Measurements from ENCODE around the gene SSRP1.
"Not testable (repeated sequence)": the region's sequence is repeated elsewhere in the genome, so short reads cannot be mapped to it uniquely, and the experiment has no call there.

The SSRP1 gene, protein sequence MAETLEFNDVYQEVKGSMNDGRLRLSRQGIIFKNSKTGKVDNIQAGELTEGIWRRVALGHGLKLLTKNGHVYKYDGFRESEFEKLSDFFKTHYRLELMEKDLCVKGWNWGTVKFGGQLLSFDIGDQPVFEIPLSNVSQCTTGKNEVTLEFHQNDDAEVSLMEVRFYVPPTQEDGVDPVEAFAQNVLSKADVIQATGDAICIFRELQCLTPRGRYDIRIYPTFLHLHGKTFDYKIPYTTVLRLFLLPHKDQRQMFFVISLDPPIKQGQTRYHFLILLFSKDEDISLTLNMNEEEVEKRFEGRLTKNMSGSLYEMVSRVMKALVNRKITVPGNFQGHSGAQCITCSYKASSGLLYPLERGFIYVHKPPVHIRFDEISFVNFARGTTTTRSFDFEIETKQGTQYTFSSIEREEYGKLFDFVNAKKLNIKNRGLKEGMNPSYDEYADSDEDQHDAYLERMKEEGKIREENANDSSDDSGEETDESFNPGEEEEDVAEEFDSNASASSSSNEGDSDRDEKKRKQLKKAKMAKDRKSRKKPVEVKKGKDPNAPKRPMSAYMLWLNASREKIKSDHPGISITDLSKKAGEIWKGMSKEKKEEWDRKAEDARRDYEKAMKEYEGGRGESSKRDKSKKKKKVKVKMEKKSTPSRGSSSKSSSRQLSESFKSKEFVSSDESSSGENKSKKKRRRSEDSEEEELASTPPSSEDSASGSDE

DNA sequence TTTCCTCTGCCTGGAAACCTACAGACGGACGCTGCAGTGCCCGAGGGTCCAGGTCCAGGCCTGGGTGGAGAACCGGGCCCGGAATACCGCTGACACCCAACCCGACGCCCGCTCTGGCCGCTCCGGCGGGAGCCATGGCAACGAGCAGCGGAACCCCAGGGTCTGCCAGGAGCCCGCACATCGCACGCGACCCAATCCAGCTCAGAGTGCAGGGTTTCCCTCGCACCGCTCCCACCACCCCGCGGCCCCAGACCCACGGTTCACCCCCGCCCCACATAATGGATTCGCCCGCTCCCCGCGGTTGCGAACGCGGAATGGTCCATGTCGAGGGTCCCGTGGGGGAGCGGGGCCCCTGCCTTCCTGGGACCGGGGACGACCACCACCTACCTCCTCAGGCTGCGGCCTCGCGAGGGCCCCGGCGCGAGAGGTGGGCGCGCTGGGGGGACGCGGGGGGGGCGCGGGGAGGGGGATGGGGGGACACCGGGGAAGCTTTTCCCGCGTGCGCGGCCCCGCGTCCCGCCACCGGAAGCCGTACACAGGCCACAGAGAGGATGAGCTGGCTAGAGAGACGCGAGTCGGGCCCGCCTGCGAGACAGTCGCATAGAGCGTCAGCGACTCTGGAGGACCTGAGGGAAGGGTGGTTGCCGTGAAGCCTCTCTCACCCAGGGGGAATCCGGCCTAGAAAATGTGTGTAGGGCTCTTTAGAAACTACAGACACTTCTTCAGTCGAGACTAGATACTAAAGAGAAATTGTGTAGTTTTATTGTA lies at the start of gene SSRP1:
SSRP1 (minus strand) TSS at position 550 of the 768 bp plus-strand sequence. CDS start 771 bp downstream, outside the sequence.
- DNase-seq (ENCODE audit: low read depth): peak; percentile 72

DNA sequence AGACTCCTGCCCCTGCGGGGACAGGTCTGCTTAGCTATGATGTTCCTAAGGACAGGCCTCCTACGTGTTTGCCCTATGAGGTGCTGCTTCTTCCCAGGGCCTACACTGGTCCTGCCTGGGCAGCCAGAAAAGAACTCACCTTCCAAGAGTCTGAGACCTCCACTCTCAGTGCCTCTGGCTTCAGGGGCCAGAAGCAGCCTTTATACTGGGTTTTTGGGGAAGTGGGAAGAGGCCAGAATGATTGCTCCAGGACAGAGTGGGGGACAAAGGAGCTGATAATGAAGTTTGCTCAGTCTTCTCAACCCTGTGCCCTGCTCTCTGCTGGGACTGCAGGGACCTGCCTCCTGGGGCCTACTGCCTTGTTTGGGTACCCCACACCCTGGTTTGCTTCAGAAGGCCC lies 45.3 kb upstream of the SSRP1 start, which contains the start of gene PRG3:
PRG3 (minus strand) TSS at position 176 of the 400 bp plus-strand sequence. CDS start 442 bp downstream, outside the sequence.
- no peak for DNase-seq (ENCODE audit: low read depth)

DNA sequence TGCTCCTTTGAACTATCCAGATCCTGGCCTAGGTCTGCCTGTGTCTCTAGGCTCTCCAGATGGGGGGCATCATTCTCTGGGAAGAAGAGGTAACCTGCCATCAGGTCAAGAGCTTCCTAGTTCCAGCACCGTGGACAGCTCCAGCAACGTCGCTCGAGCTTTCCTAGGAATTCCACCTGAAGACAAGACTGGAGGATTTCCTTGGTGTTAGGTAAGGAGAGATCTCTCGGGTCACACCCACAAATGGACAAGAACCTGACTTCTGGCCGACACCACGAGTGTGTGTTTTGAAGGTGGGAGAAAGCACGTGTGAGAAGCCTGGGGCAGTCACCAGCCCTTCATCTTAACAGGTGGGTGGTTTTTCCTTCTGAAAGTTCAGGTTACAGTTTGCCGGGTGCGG lies 44.0 kb upstream of the SSRP1 start:
- no peak for DNase-seq (ENCODE audit: low read depth)

DNA sequence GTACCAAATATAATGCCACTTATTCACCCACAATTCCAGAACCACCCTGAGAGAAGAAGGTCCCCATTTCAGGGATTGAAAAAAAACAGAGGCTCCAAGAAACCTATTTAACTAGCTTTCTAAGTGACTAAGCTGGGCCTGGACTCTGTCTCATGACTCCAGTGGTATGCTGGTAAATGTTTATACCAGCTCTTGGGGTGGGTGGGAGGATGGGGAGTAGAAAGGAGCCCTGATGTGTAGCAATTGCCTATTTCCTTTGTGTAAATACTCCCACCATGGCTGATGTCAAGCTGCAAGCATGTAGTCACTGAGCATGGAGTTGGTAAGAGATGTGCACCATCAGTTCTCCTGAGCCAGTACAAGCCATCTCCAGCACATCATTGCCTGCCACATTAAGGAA lies 42.5 kb upstream of the SSRP1 start:
- DNase-seq (ENCODE audit: low read depth): no peak

DNA sequence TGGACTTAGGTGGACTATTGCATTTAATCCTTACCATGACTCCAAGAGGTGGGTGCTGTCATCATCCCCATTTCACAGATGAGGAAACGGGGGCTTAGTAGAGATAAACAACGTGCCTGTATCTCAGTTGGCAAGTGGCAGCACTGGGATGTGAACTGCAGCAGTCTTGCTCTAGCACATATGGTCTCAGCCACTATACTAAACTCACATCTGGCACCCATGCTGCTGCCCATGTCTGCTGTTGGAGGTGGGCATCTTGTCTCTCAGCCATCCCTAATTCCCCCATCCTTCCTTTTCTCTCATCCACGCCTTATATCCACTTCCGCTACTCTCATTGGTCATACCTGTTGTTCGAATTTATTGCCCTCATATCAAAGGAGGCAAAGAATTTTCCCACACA lies 41.4 kb upstream of the SSRP1 start:
- DNase-seq (ENCODE audit: low read depth): no peak

DNA sequence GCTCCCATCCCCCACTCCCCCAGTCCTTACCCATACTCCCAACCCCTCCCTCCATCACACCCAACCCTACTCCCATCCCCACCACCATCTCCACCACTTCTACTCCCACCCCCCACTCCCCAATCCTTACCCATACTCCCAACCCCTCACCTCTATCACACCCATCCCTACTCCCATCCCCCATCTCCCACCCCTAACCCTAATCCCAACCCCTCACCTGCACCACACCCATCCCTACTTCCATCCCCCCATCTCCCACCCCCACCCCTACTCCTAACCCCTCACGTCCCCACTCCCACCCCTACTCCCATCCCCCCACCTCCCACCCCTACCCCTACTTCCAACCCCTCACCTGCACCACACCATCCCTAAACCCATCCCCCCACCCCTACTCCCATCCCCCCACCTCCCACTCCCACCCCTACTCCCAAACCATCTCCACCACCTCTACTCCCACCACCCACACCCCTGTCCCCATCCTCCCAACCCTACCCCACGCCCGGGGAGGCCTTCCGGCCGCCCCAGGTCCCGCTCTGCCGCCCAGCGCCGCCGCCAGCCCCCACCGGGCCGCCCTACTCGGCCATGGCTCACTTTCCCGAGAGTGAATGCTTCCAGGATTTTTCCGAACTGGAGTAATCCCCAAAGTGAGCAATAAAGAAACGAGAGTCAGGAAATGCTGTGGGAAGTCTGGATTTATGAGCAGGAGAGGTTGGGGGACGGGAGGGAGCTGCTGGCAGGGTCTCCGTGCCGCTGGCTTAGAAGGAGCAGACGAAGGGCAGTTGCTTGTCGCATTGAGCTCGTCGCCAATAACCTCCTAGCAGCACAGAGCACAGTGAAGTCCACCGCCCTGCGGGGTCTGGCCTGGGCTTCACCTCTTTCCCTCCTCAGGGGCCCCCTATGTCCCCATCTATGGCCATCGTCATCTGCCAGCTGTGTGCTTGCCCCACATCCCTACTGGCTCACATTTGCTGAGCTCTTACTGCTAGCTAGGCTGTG lies 40.7 kb upstream of the SSRP1 start:
- DNase-seq (ENCODE audit: low read depth): no peak

DNA sequence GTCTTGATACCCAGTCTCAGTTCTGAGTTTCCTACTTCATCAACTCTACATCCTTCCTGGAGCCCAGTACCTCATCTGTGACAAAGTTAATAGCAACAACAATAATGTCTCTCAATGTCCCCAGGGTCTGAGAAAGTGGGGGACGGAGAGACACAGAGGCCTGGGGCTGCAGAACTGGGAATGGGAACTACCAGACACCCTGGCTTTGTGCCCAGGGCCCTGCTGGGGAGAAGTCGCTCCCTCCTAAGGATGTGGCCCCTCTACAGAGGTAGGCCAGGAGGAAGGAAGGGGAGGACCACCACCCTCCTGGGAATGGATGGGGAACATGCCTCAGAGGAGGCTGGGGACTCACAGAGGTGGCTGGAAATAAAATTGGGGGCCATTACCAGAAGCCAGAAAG lies 39.8 kb upstream of the SSRP1 start:
- DNase-seq (ENCODE audit: low read depth): no peak

DNA sequence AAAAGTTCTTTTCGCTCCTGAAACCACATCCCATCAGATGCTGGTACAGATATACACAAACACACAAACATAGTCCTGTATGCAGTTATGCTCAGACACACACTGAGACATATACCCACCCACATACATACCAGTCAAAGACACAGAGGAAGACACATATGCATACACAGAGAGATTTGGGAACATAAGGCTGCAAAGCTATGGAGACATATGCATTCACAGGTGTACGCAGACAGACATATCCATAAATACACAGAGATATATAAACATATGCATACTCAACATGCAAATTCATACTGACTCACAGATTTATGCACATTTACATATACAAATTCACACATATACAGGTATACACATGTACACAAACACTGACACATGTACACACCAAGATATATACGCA lies 39.3 kb upstream of the SSRP1 start:
- no peak for DNase-seq (ENCODE audit: low read depth)

DNA sequence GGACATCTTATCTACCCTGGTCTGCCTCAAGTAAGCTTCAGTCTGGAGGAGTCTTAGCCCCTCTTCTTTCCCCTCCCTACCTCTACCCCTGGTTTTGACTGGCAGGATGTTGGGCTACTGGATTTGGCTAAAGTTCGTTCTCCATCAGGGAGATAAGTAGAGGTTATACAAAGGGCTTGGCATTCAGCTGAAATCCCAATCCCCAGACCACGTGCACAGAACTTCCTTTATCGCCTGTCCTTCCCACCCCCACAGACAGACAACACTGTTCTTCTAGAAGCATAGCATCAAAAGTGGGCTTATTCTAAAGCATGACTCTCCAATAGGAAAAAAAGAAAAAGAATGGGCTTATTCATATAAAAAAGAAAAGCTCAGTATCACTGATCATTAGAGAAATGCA lies 37.5 kb upstream of the SSRP1 start:
- no peak for DNase-seq (ENCODE audit: low read depth)

DNA sequence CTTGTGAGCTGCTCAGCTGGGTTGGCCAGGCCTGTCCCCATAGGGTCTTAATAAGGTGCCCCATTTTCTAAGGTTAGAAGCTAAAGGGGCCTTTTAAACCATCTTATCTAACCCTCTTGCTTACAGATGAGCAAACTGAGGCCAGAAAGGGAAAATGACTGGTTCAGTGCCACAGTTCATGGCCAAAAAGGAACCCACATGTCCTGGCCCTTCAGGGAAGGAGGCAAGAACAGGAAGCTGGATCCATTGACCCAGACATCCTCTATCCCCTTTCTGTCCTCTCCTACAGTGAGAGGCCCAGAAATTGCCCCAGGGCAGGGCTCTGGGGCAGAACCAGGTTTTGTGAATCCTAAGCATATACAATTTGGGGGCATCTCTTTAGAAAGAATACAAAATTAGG lies 35.2 kb upstream of the SSRP1 start:
- no peak for DNase-seq (ENCODE audit: low read depth)

DNA sequence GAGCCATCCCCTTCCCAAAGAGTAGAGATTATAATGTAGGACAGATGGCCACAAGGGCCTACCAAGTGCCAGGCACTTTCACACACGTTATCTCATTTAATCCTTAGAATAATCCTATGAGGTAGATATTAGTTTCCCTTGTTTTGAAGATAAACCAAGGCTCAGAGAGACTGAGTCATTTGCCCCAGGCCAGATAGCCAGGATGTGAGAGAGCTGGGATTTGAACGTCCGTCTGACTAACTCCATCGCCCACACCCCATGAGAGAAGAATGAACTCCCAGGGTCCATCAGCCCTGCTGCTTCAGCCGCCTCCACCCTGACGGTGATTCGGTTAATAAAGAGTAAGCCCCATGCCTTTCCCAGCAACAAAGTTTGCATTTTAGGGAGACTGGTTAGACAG lies 34.6 kb upstream of the SSRP1 start:
- no peak for DNase-seq (ENCODE audit: low read depth)

DNA sequence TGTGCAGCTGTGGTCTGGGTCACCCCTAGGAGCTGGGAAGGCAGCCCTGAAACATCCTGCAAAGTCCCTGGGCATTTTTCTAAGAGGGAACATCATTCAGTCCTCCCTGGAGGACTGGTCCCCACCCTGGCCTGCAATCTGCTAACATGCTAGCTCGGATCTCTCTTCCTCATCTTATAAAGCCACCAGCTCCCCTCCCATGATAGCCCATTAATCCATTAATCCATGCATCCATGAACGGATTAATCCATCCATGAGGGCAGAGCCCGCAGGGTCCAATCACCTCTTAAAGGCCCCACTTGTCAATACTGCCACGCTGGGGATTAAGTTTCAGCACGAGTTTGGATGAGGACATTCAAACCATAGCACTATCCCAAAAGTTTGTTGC lies 33.1 kb upstream of the SSRP1 start:
- no peak for DNase-seq (ENCODE audit: low read depth)

DNA sequence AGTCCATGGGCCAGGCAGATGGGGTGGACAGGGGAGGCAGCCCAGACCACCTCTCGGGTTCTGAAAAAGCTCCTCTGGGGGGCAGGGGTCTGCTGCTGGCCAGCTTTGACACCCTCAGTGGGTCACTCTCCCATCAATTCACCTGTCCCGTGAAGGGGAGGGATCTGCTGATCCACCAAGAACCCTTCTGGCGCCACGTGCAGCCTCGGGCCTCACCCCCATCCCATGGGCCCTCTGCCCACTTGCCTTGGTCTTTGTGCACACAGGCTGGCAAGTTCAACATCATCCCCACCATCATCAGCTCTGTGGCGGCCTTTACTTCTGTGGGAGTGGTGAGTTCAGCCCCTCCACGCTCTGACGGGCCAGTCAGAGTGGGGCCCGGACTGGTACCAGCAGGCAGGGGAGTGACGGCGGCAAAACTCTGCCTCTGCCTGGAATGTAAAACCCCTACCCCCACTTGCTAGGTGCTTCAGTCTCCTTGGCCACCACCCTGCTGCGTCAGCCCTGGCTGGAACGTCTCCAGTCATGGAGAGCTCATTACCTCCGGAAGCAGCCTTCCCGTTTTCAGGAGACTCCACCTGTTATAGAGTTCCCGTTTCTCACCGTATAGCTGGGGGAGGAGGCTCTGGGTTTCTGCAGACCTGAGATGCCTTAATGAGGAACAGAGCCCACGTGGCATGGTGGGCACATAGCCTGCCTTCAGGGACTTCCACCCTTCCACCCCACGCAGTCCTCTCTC lies 32.6 kb upstream of the SSRP1 start:
- DNase-seq (ENCODE audit: low read depth): no peak

DNA sequence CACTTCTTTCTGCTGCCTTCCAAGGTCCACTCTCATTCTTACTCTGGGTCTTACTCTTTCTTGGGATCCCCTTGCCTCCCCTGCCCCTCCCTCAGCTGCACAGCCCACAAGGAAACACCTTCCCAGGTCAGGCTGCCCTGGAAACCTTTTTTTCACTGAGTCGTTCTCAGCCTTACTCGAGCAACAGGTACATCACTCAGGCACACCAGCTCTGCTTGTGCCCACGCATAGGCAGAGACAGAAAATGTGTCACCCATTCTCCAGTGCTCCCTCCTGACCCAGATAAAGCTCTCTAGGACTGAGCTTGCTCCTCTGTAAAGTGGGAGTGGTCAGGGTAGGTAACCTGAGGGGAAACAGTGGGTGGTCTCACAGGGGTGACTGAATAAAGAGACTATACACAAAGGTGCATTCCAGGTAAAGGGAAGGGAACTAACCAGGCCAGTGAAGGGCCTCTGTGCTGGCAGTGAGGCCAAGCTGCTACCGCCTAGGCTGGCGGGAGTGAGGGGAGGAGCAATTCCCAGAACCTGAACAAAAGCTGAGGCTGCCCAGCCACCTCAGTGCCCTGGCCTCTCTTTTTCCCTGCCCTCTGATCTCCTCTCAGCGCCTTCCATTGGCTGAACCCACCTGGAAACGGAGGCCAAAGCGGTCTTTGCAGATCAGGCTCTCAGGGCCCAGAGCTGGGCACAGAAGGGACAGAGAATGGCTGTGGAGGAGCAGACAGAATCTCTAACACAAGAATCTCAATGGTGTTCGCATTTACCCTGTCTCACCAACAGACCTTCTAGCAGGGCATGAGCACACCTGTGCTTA lies 29.4 kb upstream of the SSRP1 start:
- DNase-seq (ENCODE audit: low read depth): no peak

DNA sequence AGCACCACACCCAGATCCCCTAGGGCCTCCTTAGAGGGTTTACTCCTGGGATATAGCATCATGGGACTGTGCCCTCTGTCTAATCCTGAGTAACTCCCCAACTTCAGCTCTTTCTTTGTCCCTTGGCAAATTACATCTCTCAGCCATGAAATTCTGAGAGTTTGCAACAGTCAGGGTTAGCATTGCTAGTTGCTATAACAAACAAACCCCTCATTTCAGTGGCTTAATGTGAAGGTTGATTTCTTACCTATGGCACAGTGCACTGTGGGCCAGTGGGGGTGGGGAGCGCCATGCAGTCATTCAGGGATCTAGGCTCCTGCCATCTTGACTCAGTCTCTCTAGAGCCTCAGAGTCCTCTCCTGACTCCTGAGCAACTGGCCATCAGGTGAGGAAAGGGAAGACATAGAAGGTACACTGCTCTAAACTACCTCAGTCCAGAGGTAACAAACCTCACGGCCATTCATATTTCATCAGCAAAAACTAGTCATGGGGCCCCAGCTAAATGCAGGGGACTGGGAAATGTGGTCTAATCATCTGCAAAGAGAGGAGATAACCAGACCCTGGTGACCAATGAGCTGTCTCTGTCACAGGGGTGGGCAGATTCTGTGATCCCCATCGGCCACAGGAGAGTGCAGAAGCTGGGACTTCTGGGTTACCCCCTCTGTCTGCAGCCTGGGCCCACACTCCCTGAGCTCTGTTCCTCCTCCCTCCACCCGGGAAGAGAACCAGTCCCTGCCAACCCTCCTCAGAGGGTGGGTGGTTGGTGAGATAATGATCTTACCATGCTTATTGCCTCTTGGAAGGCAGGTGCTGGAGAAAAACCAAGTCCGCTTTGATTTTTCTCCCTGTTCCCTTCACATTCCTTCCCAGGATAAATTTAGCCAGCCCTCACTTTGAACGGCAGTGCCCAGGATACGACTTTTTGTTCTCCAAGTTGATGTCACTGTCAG lies 27.7 kb upstream of the SSRP1 start:
- DNase-seq (ENCODE audit: low read depth): no peak

DNA sequence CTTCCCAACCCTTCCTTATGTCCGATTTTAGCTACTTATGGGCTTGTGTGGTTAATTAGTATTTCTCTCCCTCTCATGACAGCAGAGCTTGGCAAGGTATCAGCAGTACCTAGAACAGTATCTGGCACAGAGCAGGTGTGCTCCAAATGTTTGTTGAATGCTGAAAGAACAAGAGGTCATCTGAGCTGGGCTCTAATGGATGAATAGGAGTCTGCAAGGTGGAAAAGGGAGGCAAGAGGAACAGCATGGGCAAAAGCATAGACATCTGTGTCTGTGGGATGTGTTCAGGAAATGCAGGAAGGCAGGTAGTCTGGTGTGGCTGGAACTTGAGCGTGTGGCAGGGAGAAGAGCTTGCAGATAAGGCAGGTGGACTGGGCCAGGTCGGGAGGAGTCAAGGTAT lies 26.2 kb upstream of the SSRP1 start:
- DNase-seq (ENCODE audit: low read depth): no peak

DNA sequence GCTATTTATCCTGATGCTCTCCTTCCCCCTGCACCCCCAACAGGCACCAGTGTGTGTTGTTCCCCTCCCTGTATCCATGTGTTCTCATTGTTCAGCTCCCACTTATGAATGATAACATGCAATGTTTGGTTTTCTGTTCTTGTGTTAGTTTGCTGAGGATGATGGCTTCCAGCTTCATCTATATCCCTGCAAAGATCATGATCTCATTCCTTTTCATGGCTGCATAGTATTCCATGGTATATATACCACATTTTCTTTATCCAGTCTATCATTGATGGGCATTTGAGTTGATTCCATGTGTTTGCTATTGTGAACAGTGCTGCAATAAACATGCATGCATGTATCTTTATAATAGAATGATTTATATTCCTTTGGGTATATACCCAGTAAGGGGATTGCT lies 25.7 kb upstream of the SSRP1 start:
- DNase-seq (ENCODE audit: low read depth): not testable (repeated sequence)

DNA sequence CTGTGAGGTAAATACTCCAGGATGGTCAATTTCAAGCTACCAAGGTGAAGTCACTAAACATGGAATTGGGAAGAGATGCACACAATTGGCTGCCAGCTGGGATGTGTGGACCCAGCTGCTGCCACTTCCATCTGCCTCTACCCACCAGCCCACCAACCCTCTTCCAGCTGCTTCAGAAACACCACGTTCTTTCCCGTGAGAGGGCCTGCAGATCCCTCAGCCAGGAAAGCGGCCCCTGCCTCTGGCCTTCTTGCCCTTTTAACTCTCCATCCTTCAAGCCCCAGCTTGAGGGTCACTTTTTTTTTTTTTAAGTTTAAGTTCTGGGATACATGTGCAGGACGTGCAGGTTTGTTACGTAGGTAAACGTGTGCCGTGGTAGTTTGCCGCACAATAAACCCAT lies 25.3 kb upstream of the SSRP1 start:
- DNase-seq (ENCODE audit: low read depth): no peak

Data from fibroblast of the conjunctiva (primary cell).